OCI-LY1 (cell line): ENCODE data around the gene PRKG1.
"Not testable (repeated sequence)": the region's sequence is repeated elsewhere in the genome, so short reads cannot be mapped to it uniquely, and the experiment has no call there.

Source experiments
- H2AFZ ChIP-seq: fragments of 200-600 bp; sonication (generic), shearing (Covaris generic); 2 replicates; pipeline ENCODE4 v1.6.0; 2014; ENCODE audit warnings: antibody characterized with exemption, mild to moderate bottlenecking, low read length
- H3F3A ChIP-seq: fragments of 200-600 bp; sonication (generic), shearing (Covaris generic); 2 replicates; pipeline ENCODE4 v1.6.0; 2014; ENCODE audit warnings: mild to moderate bottlenecking, antibody characterized with exemption, low read length, moderate library complexity; ENCODE audit not compliant: insufficient read depth
- H3K27ac ChIP-seq: fragments of 200-600 bp; sonication (generic); 2 replicates; pipeline ENCODE4 v1.5.1; 2014; ENCODE audit warnings: low read length, mixed run types, mild to moderate bottlenecking, low read depth; ENCODE audit not compliant: poor library complexity, severe bottlenecking
- H3K27me3 ChIP-seq: fragments of 200-600 bp; sonication (generic); 2 replicates; pipeline ENCODE4 v1.6.0; 2014; ENCODE audit warnings: antibody characterized with exemption, mild to moderate bottlenecking, low read length, moderate library complexity; ENCODE audit not compliant: insufficient read depth
- H3K36me3 ChIP-seq: fragments of 200-600 bp; sonication (generic); 2 replicates; pipeline ENCODE4 v1.6.1; 2014; ENCODE audit warnings: mild to moderate bottlenecking, antibody characterized with exemption, low read length, moderate library complexity, mixed read lengths; ENCODE audit not compliant: insufficient read depth
- H3K4me1 ChIP-seq: fragments of 200-600 bp; sonication (generic); 2 replicates; pipeline ENCODE4 v1.5.1; 2014; ENCODE audit warnings: mild to moderate bottlenecking, low read length, moderate library complexity; ENCODE audit not compliant: insufficient read depth, severe bottlenecking
- H3K4me2 ChIP-seq: fragments of 200-600 bp; sonication (generic), shearing (Covaris generic); 2 replicates; pipeline ENCODE4 v1.6.1; 2014; ENCODE audit warnings: low read length
- H3K4me3 ChIP-seq: fragments of 200-600 bp; sonication (generic); 2 replicates; pipeline ENCODE4 v1.5.1; 2014; ENCODE audit warnings: low read length, low read depth, mild to moderate bottlenecking, mixed read lengths; ENCODE audit not compliant: poor library complexity, severe bottlenecking
- H3K79me2 ChIP-seq: fragments of 200-600 bp; shearing (Covaris generic); 2 replicates; pipeline ENCODE4 v1.6.1; 2016; ENCODE audit warnings: mixed run types, low read length, mixed read lengths; ENCODE audit not compliant: insufficient read depth
- H3K9ac ChIP-seq: fragments of 200-600 bp; sonication (generic), shearing (Covaris generic); 2 replicates; pipeline ENCODE4 v1.6.1; 2014; ENCODE audit warnings: mild to moderate bottlenecking, low read length, mixed read lengths
- H3K9me2 ChIP-seq: fragments of 200-600 bp; sonication (generic), shearing (Covaris generic); 2 replicates; pipeline ENCODE4 v1.6.1; 2014; ENCODE audit warnings: low read depth, mild to moderate bottlenecking, low read length, mixed read lengths
- H3K9me3 ChIP-seq: fragments of 200-600 bp; shearing (Covaris generic); 2 replicates; pipeline ENCODE4 v1.6.1; 2014; ENCODE audit warnings: low read length, mixed read lengths
- H4K20me1 ChIP-seq: fragments of 200-600 bp; sonication (generic), shearing (Covaris generic); 2 replicates; pipeline ENCODE4 v1.6.0; 2016; ENCODE audit warnings: mild to moderate bottlenecking, low read length; ENCODE audit not compliant: insufficient read depth
- CTCF ChIP-seq: fragments of 200-600 bp; sonication (generic), shearing (Covaris generic); IDR thresholded peaks from 2 replicates; pipeline ENCODE4 v1.5.1; 2017; ENCODE audit warnings: mild to moderate bottlenecking, antibody characterized with exemption, low read length, moderate library complexity, mixed read lengths
- EZH2 ChIP-seq: fragments of 200-600 bp; sonication (generic), shearing (Covaris generic); IDR thresholded peaks from 2 replicates; pipeline ENCODE4 v1.8.0; 2017; ENCODE audit warnings: borderline replicate concordance, mixed run types, mild to moderate bottlenecking, antibody characterized with exemption, low read length, moderate library complexity, mixed read lengths

Gene PRKG1

DNA sequence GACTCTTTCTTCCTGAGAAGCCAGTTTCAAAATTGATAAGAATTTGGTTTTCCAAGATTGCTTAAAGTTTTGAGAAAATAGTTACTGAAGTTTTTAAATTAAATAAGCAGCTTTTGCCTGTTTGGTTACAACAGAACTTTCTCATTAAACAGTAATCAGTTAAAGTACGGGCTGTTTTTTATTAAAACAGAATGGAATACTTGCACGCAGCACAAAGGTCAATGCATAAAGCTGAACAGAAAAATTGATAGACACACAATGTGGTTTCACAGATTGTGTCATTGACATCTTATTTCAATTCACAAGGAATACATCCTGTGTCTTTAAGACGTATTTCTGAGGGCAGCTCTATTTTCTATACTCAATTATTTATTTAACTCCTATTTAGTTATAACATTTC, 192.2 kb downstream of the PRKG1 start:
- no peaks in the 10 kb centered on the region for H3K36me3 ChIP-seq
- H3K4me3 ChIP-seq, result no peak overlapping the region
- TF ChIP-seq CTCF (no peak), EZH2 (no peak)
- H3K9ac ChIP-seq, result no peak overlapping the region
- no peaks in the 10 kb centered on the region for H3K9me3 ChIP-seq
- H3K4me2 ChIP-seq, result no peak overlapping the region
- H3F3A ChIP-seq, result no peaks in the 10 kb centered on the region
- H3K79me2 ChIP-seq, result no peaks in the 10 kb centered on the region
- no peak overlapping the region for H2AFZ ChIP-seq
- no peaks in the 10 kb centered on the region for H4K20me1 ChIP-seq
- no peak overlapping the region for H3K27ac ChIP-seq
- H3K4me1 ChIP-seq, result no peaks in the 10 kb centered on the region
- no peaks in the 10 kb centered on the region for H3K27me3 ChIP-seq
- H3K9me2 ChIP-seq, result no peaks in the 10 kb centered on the region

DNA sequence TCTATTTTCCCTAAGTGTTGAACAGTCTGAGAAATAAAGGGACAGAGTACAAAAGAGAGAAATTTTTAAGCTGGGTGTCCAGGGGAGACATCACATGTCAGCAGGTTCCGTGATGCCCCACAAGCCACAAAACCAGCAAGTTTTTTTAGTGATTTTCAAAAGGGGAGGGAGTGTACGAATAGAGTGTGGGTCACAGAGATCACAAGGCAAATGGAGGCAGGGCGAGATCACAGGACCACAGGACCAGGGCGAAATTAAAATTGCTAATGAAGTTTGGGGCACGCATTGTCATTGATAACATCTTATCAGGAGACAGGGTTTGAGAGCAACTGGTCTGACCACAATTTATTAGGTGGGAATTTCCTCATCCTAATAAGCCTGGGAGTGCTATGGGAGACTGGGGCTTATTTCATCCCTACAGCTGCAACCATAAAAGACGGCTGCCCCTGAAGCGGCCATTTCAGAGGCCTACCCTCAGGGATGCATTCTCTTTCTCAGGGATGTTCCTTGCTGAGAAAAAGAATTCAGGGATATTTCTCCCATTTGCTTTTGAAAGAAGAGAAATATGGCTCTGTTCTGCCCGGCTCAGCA, 193.8 kb downstream of the PRKG1 start:
- H3K4me1 ChIP-seq, H2AFZ ChIP-seq, H3K9me3 ChIP-seq, H4K20me1 ChIP-seq, H3K9me2 ChIP-seq, H3K27ac ChIP-seq, H3K9ac ChIP-seq, H3K4me2 ChIP-seq, H3K79me2 ChIP-seq, H3K4me3 ChIP-seq, H3K27me3 ChIP-seq, H3K36me3 ChIP-seq, H3F3A ChIP-seq: not testable (repeated sequence)

- Histone ChIP-seq H2AFZ (no peak overlapping the region), H3K36me3 (no peaks in the 10 kb centered on the region), H4K20me1 (no peaks in the 10 kb centered on the region), H3K4me3 (no peak overlapping the region), H3F3A (no peaks in the 10 kb centered on the region), H3K27me3 (no peaks in the 10 kb centered on the region), H3K9ac (no peak overlapping the region), H3K79me2 (no peaks in the 10 kb centered on the region), H3K4me1 (no peaks in the 10 kb centered on the region), H3K4me2 (no peak overlapping the region), H3K27ac (no peak overlapping the region), H3K9me2 (no peaks in the 10 kb centered on the region), H3K9me3 (no peaks in the 10 kb centered on the region)
- no peak for TF ChIP-seq EZH2
- TF ChIP-seq CTCF, result no peak
Observed at GRCh38 chr10:51269821-51270220, 195.5 kb downstream of the PRKG1 start.

GRCh38 chr10:51270936-51271530, 196.7 kb downstream of the PRKG1 start:
- TF ChIP-seq EZH2 (no peak), CTCF (no peak)
- Histone ChIP-seq H3K4me1 (no peaks in the 10 kb centered on the region), H3K4me3 (no peak overlapping the region), H3K27ac (no peak overlapping the region), H4K20me1 (no peaks in the 10 kb centered on the region), H3K9ac (no peak overlapping the region), H3K4me2 (no peak overlapping the region), H3K79me2 (no peaks in the 10 kb centered on the region), H2AFZ (no peak overlapping the region), H3K36me3 (no peaks in the 10 kb centered on the region), H3K9me3 (no peaks in the 10 kb centered on the region), H3K9me2 (no peaks in the 10 kb centered on the region), H3K27me3 (no peaks in the 10 kb centered on the region), H3F3A (no peaks in the 10 kb centered on the region)

DNA sequence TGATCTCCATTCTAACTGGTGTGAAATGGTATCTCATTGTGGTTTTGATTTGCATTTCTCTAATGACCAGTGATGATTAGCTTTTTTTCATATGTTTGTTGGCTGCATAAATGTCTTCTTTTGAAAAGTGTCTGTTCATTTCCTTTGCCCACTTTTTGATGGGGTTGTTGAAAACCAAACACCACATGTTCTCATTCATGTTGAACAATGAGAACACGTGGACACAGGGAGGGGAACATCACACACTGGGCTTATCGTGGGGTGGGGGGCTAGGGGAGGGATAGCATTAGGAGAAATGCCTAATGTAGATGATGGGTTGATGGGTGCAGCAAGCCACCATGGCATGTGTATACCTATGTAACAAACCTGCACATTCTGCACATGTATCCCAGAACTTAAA, 197.8 kb downstream of the PRKG1 start:
- not testable (repeated sequence) for H2AFZ ChIP-seq, H4K20me1 ChIP-seq, H3K79me2 ChIP-seq, H3K4me2 ChIP-seq, H3K9me3 ChIP-seq, H3F3A ChIP-seq, H3K4me1 ChIP-seq, H3K27ac ChIP-seq, H3K27me3 ChIP-seq, H3K36me3 ChIP-seq, H3K4me3 ChIP-seq, H3K9me2 ChIP-seq, H3K9ac ChIP-seq
